ENCODE results near the gene THADA. TPM values are rescaled to one million over a fixed set of nuclear protein-coding genes. Genes with fewer than 3 reads are reported as not detected.

The THADA gene
- total RNA-seq, 1 donor from 2014 or later: 11.0 TPM

- no peak overlapping the region for H3K4me3 ChIP-seq (ENCODE audit: low read depth, low read length)
- TF ChIP-seq CTCF (conservative IDR thresholded peaks at IDR 0.05; ENCODE audit: low read depth, low read length): no peak
- no peak for DNase-seq (ENCODE audit: low read depth)
Observed at GRCh38 chr2:43305012-43305411, 290.8 kb downstream of the THADA start.

GRCh38 chr2:43303889-43304288, 291.9 kb downstream of the THADA start:
- no peak for TF ChIP-seq CTCF (conservative IDR thresholded peaks at IDR 0.05; ENCODE audit: low read depth, low read length)
- DNase-seq (ENCODE audit: low read depth): no peak
- no peak overlapping the region for H3K4me3 ChIP-seq (ENCODE audit: low read depth, low read length)

GRCh38 chr2:43302961-43303494, 292.8 kb downstream of the THADA start:
- no peak for TF ChIP-seq CTCF (conservative IDR thresholded peaks at IDR 0.05; ENCODE audit: low read depth, low read length)
- no peak for DNase-seq (ENCODE audit: low read depth)
- H3K4me3 ChIP-seq (ENCODE audit: low read depth, low read length): no peak overlapping the region

- no peak for TF ChIP-seq CTCF (conservative IDR thresholded peaks at IDR 0.05; ENCODE audit: low read depth, low read length)
- H3K4me3 ChIP-seq (ENCODE audit: low read depth, low read length): no peak overlapping the region
- peak; percentile 45 for DNase-seq (ENCODE audit: low read depth)
Observed at GRCh38 chr2:43302182-43302960, 293.5 kb downstream of the THADA start.

- no peak overlapping the region for H3K4me3 ChIP-seq (ENCODE audit: low read depth, low read length)
- DNase-seq (ENCODE audit: low read depth): no peak
- TF ChIP-seq CTCF (conservative IDR thresholded peaks at IDR 0.05; ENCODE audit: low read depth, low read length): no peak
Observed at GRCh38 chr2:43300781-43301583, 294.9 kb downstream of the THADA start.

GRCh38 chr2:43300222-43300621, 295.6 kb downstream of the THADA start:
- no peak overlapping the region for H3K4me3 ChIP-seq (ENCODE audit: low read depth, low read length)
- no peak for DNase-seq (ENCODE audit: low read depth)
- no peak for TF ChIP-seq CTCF (conservative IDR thresholded peaks at IDR 0.05; ENCODE audit: low read depth, low read length)
